ENCODE results near the gene AMACR.
A peak's percentile ranks its signal among the peaks of the same experiment; 100 is the strongest.
"Not testable (repeated sequence)": the region's sequence is repeated elsewhere in the genome, so short reads cannot be mapped to it uniquely, and the experiment has no call there.

Gene AMACR

DNA sequence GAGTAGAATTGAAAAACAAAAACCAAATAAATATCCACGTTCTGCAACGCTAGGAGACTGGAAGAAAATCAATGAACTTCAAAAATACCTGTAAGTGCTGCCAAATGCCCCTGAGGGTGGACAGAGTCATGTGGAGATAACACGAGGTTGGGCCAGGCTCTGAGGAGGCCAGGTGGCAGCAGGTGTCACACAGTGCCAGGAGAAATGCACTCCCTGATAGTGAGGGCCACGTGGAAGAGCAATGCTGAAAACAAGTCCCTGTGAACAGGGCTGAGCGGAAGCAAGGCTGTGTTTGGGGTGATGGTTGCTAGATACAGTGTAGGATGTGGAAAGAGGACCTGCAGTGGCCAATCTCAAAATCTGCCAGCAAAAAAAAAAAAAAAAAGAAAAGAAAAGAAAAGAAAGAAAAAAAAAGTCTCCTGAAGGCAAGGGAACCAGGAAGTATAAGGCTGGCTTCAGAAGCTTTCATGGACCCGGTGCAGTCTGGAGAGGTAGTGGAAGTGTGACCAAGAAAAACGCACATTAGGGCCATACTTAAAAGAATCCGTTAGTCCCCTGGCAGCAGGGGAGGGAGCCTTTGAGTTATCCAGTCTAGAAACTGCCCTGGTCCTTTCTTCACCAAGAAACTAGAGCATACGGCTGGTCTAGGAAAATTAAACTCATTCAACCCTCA is 18.4 kb upstream of the AMACR start:
- H3K4me3 Mint-ChIP-seq = no peak overlapping the region

DNA sequence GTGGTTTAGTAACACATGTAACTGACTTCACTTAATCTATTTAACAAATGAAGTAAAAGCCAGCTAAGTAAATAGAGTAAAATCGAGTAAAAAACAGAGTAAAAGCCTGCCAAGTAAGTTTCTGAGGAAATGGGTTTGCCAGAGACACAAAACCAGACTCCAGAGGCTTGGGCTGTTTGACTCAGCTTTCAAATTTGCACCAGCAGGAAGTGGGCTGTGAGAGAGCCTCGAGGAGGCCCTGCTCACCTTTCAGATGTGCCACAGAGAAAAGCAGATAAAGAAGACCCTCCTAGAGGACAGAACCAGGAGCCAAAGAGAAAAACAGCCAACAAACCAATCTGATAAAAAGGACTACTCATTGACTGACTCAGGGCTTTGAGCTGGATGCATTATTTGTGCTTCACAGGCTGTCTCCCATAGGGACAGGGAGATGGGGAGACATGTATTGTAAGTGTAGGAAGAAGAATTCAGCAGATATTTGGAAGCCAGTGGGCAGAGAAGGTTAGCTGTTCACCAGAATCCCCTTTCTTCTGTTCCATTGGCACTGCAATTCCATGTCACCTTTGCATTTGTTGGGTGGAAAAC is 14.4 kb upstream of the AMACR start:
- Mint-ChIP-seq H3K4me3 (peak overlapping the region; percentile 42), H3K27me3 (no peaks in the 10 kb centered on the region), H3K9me3 (no peaks in the 10 kb centered on the region), H3K36me3 (ENCODE audit: low read depth) (peaks cover 29% of the 10 kb centered on the region), H3K4me1 (ENCODE audit: low read depth) (peaks cover 23% of the 10 kb centered on the region), H3K27ac (peak overlapping the region; percentile 83)

More for the DNA sequence above, 18.4 kb upstream of the AMACR start:
- Mint-ChIP-seq H3K27me3 (no peaks in the 10 kb centered on the region), H3K4me1 (ENCODE audit: low read depth) (peaks cover 19% of the 10 kb centered on the region), H3K27ac (no peak overlapping the region), H3K9me3 (no peaks in the 10 kb centered on the region), H3K36me3 (ENCODE audit: low read depth) (peaks cover 17% of the 10 kb centered on the region)

DNA sequence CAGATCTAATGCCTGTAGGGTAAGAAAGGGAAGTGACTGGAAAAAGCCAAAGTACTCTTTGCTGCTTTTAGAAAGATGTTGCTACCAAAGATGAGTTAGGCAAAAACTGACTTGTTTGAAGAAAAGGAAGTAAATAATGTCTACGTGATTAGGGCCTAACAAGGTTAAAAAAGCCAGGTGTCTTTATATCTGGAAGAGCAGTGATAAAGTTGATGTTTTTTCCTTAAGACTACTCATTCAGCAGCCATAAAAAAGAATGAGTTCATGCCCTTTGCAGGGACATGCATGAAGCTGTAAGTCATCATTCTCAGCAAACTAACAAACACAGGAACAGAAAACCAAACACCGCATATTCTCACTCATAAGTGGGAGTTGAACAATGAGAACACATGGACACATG is 13.5 kb upstream of the AMACR start:
- Mint-ChIP-seq H3K36me3 (ENCODE audit: low read depth) (peaks cover 29% of the 10 kb centered on the region), H3K9me3 (no peaks in the 10 kb centered on the region), H3K27me3 (no peaks in the 10 kb centered on the region), H3K4me3 (peak overlapping the region; percentile 42), H3K27ac (peak overlapping the region; percentile 83), H3K4me1 (ENCODE audit: low read depth) (peaks cover 23% of the 10 kb centered on the region)

DNA sequence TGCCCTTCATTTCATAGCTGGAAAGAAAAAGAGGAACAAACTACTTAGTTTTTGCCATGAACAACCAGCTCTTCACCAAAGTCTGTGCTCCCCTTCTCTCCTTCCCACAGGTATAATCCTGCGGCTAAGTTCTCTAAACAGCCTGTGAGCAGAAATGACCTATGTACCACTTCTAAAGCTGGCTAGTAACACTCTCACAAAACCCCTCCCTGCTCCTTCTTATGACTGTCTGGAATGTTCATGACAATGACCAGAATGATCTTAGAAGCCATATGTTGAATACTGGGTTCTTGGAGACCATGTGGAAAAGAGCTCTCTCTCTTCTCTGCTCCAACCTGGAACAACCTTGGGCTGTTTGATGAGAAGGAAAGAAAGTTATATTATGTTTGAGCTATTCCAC is 12.9 kb upstream of the AMACR start:
- Mint-ChIP-seq H3K9me3 (no peaks in the 10 kb centered on the region), H3K4me3 (no peak overlapping the region), H3K27ac (no peak overlapping the region), H3K27me3 (no peaks in the 10 kb centered on the region), H3K36me3 (ENCODE audit: low read depth) (peaks cover 31% of the 10 kb centered on the region), H3K4me1 (ENCODE audit: low read depth) (peaks cover 26% of the 10 kb centered on the region)

DNA sequence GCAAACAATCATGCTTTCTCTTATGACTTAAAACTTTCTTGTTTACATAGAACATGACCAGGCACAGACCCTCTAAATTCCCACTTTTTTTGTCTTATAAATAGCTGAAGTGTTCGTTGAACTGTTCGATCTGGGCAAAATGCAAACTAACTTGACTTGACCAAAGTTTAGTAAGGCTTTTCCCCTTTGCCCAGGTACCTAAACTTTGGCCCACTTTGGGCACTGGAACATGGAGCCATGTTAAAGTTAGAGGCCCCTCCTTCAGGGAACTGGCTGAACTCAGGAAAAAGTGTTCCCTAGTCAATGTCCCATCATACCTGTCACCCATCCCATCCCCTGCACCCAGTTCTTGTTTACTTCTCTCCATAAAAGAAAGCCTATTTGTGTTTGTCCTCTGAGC is 9.4 kb upstream of the AMACR start:
- Mint-ChIP-seq H3K27ac (no peak overlapping the region), H3K4me3 (no peak overlapping the region), H3K4me1 (ENCODE audit: low read depth) (peaks cover 28% of the 10 kb centered on the region), H3K27me3 (no peaks in the 10 kb centered on the region), H3K36me3 (ENCODE audit: low read depth) (peaks cover 25% of the 10 kb centered on the region), H3K9me3 (no peaks in the 10 kb centered on the region)

DNA sequence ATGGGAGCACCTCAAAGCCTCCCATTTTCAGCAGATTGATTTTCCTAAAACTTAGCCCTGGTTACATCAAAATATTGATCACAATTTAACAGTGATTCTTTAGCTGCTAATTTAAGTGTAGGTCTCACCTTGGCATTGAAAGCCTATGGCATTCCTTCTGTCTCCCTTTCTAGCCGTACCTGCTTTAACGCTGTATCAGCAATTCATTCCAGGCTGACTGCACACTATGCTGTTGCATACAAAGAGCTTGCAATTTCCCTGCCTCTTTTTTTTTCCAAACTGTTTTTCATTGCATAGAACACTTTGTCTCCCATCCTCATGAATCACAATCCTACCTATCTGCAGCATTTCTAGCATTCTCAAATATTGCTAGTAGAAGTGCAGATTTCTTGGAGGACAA is 8.9 kb upstream of the AMACR start:
- H3K27me3 Mint-ChIP-seq = no peaks in the 10 kb centered on the region
- H3K9me3 Mint-ChIP-seq = no peaks in the 10 kb centered on the region
- no peak overlapping the region for H3K4me3 Mint-ChIP-seq
- no peak overlapping the region for H3K27ac Mint-ChIP-seq
- peaks cover 23% of the 10 kb centered on the region for H3K4me1 Mint-ChIP-seq (ENCODE audit: low read depth)
- peaks cover 23% of the 10 kb centered on the region for H3K36me3 Mint-ChIP-seq (ENCODE audit: low read depth)

DNA sequence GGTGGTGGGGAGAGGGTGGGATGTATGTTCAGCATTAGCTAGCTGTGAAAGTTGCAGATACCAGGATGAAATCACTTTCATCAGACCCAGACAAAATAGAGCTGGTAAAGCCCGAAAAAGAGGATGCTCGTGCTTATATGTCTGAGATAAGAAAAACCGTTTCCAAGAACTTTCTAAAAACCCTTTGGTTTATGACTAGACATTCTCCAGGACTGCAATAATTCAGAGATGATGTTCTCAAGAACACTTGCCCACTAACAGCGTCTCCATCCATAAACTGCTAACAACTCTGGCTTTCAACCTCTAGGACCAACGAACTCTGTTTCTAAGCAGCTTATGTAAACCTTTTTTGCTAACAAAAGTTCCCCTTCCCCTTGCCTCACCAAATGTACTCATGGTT is 8.4 kb upstream of the AMACR start:
- no peak overlapping the region for H3K27ac Mint-ChIP-seq
- peaks cover 19% of the 10 kb centered on the region for H3K36me3 Mint-ChIP-seq (ENCODE audit: low read depth)
- H3K27me3 Mint-ChIP-seq = no peaks in the 10 kb centered on the region
- peaks cover 17% of the 10 kb centered on the region for H3K4me1 Mint-ChIP-seq (ENCODE audit: low read depth)
- H3K4me3 Mint-ChIP-seq = no peak overlapping the region
- H3K9me3 Mint-ChIP-seq = no peaks in the 10 kb centered on the region

DNA sequence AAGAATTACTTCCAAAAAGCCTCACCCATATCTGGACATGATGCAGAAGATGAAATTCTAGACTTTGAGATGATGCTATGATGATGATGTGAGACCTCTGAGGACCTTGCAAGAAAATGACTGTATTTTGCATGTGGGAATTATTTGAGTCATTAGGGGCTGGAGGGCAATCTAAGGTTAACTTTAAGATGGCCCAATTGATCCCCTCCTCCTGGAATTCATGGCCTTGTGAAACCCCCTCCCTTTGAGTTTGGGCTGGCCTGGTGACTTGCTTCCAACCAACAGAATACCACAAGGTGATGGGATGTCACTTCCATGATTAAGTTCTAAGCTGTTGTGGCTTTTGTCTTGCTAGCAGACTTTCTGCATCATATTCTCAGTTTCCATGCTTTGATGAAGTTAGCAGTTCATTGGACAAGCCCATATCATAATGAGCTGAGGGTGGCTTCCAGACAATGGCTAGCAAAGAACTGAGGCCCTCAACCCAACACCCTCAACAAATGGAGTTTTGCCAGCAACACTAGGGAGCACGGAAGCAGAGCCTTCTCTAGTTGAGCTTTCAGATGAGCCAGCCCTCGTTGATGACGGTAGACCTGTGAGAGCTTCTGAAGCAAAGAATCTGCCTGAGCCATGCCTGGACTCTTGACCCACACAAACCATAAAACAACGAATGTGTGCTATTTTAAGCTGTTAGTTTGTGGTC is 7.4 kb upstream of the AMACR start:
- Mint-ChIP-seq H3K9me3 (no peaks in the 10 kb centered on the region), H3K36me3 (ENCODE audit: low read depth) (peaks cover 12% of the 10 kb centered on the region), H3K4me3 (no peak overlapping the region), H3K4me1 (ENCODE audit: low read depth) (peaks cover 13% of the 10 kb centered on the region), H3K27me3 (no peaks in the 10 kb centered on the region), H3K27ac (peak overlapping the region; percentile 42)

DNA sequence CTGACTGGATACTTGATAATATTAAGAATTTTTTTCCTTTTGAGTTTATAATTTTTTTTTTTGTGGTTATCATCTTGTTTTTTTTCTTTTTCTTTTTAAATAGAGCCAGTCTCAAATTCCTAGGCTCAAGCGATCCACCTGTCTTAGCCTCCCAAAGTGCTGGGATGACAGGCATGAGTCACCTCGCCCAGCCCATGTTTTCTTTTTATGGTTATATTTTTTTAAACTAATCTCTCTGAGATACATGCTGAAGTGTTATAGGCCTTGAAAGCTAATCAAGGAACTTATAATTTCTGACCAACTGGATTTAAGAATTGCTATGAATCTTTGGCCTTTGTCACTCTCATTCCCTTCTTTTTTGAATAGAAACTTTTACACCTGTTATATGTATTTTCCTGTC is 6.8 kb upstream of the AMACR start:
- H3K36me3 Mint-ChIP-seq (ENCODE audit: low read depth) = peaks cover 10% of the 10 kb centered on the region
- no peaks in the 10 kb centered on the region for H3K27me3 Mint-ChIP-seq
- H3K4me3 Mint-ChIP-seq = no peak overlapping the region
- peaks cover 13% of the 10 kb centered on the region for H3K4me1 Mint-ChIP-seq (ENCODE audit: low read depth)
- H3K9me3 Mint-ChIP-seq = no peaks in the 10 kb centered on the region
- H3K27ac Mint-ChIP-seq = no peak overlapping the region

DNA sequence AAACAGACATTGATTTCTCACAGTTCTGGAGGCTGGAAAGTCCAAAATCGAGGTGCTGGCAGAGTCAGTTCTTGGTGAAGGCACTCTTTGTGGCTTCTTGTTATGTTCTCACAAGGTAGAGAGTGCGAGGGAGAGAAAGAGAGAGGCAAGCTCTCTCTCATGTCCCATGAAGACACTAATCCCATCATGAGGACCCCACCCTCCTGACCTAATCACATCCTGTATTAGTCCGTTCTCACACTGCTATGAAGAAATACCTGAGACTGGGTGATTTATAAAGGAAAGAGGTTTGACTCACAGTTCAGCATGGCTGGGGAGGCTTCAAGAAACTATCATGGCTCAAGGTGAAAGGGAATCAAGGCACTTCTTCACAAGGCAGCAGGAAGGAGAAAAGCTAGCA is 5.7 kb upstream of the AMACR start:
- Mint-ChIP-seq H3K27ac (no peak overlapping the region), H3K4me1 (ENCODE audit: low read depth) (peaks cover 24% of the 10 kb centered on the region), H3K27me3 (no peaks in the 10 kb centered on the region), H3K4me3 (no peak overlapping the region), H3K9me3 (no peaks in the 10 kb centered on the region), H3K36me3 (ENCODE audit: low read depth) (peaks cover 7% of the 10 kb centered on the region)

DNA sequence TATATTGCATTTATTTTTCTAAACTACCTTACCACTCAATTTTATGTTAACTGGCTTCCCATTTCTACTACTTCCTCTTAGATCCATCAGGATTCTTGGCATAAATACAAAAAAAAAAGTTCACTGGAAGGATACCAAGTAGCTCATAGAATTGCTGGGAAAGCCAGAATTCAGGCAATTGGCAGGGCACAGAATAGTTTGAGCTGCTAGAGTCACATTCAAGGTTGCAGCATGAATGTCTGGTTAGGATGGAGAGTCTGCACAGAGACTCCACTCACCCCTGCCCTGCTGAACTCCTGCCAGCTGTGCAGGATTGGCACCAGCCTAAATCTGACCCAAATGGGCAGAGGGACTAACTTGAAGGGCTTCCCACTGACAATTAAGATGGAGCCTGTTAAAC is 4.9 kb upstream of the AMACR start:
- Mint-ChIP-seq H3K4me3 (no peak overlapping the region), H3K27me3 (no peaks in the 10 kb centered on the region), H3K36me3 (ENCODE audit: low read depth) (peaks cover 7% of the 10 kb centered on the region), H3K27ac (no peak overlapping the region), H3K4me1 (ENCODE audit: low read depth) (peaks cover 27% of the 10 kb centered on the region), H3K9me3 (no peaks in the 10 kb centered on the region)

DNA sequence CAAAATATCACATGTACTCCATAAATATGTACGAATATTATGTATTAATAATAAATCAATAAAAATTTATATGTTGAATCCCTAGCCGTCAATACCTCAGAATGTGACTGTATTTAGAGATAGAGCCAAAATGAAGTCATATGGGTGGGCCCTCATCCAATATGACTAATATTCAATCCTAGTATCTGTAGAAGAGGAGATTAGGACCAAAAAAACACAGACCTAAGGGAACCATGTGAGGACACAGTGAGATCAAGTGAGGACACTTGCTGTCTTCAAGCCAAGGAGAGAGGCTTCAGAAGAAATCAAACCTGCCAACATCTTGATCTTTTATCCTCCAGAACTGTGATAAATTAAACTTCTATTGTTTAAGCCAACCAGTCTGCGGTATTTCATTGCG is 3.7 kb upstream of the AMACR start:
- peaks cover 35% of the 10 kb centered on the region for H3K4me1 Mint-ChIP-seq (ENCODE audit: low read depth)

DNA sequence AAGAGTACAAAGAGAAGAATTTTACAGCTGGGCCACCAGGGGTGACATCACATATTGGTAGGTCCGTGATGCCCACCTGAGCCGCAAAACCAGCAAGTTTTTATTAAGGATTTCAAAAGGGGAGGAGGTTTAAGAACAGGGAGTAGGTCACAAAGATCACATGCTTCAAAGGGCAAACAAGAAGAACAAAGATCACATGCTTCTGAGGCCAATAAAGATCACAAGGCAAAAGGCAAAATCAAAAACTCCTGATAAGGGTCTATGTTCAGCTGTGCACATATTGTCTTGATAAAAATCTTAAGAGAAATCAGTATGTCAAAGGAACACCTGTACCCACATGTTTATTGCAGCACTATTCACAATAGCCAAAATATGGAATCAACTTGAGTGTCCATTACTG is 2.3 kb upstream of the AMACR start:
- H3K27ac Mint-ChIP-seq; H3K36me3 Mint-ChIP-seq (ENCODE audit: low read depth); H3K27me3 Mint-ChIP-seq; H3K4me3 Mint-ChIP-seq; H3K9me3 Mint-ChIP-seq: not testable (repeated sequence)
- peaks cover 38% of the 10 kb centered on the region for H3K4me1 Mint-ChIP-seq (ENCODE audit: low read depth)

More for the DNA sequence above, 3.7 kb upstream of the AMACR start:
- Mint-ChIP-seq H3K27ac (no peak overlapping the region), H3K27me3 (no peaks in the 10 kb centered on the region), H3K9me3 (no peaks in the 10 kb centered on the region), H3K36me3 (ENCODE audit: low read depth) (peaks cover 3% of the 10 kb centered on the region), H3K4me3 (no peak overlapping the region)

DNA sequence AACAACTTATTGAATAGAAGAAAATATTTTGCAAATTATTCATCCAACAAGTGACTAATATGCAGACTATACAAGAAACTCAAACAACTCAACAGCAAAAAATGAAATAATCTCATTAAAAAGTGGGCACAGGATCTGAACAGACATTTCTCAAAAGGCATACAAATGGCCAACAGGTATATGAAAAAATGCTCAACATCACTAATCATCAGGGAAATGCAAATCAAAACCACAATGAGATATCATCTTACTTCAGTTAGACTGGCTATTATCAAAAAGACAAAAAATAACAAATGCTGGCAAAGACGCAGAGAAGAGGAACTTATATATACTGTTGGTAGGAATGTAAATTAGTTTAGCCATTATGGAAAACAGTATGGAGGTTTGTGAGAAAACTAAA is 1.8 kb upstream of the AMACR start:
- no peak overlapping the region for H3K4me3 Mint-ChIP-seq
- H3K9me3 Mint-ChIP-seq = no peaks in the 10 kb centered on the region
- H3K27ac Mint-ChIP-seq = no peak overlapping the region
- peaks cover 38% of the 10 kb centered on the region for H3K4me1 Mint-ChIP-seq (ENCODE audit: low read depth)
- no peaks in the 10 kb centered on the region for H3K27me3 Mint-ChIP-seq
- peaks cover 10% of the 10 kb centered on the region for H3K36me3 Mint-ChIP-seq (ENCODE audit: low read depth)

DNA sequence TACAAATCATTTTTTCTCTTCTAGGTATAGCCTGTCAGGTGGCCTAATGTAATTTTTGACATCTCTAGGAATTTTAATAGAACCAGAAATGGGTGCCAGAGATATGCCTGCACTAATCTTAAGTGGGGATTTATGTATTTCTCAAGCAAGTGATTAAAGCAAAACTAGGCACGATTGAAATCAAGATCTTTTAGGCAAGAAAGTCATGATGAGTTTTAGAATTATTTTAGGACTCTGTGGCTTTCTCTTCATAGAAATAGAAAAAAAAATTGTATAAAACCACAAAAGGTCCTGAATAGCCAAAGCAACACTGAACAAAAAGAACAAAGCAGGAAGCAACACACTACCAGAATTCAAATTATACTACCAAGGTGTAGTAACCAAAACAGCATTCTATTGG is 952 bp upstream of the AMACR start:
- peaks cover 15% of the 10 kb centered on the region for H3K36me3 Mint-ChIP-seq (ENCODE audit: low read depth)
- peaks cover 38% of the 10 kb centered on the region for H3K4me1 Mint-ChIP-seq (ENCODE audit: low read depth)
- no peaks in the 10 kb centered on the region for H3K9me3 Mint-ChIP-seq
- peak overlapping the region; percentile 84 for H3K4me3 Mint-ChIP-seq
- H3K27me3 Mint-ChIP-seq = no peaks in the 10 kb centered on the region
- H3K27ac Mint-ChIP-seq = peak overlapping the region; percentile 81
